GM18517 (cell line): Measurements from ENCODE around the gene ERRFI1.

Experiments
- ATAC-seq: cut with Tn5 transposase; IDR thresholded peaks from one replicate; pipeline ENCODE4 v1.9.1; 2021; ENCODE audit warnings: mild to moderate bottlenecking, moderate library complexity; ENCODE audit not compliant: unreplicated experiment

ERRFI1 gene

GRCh38 chr1:8020032-8020431 is 6.1 kb downstream of the ERRFI1 start:
- no peak for ATAC-seq

DNA sequence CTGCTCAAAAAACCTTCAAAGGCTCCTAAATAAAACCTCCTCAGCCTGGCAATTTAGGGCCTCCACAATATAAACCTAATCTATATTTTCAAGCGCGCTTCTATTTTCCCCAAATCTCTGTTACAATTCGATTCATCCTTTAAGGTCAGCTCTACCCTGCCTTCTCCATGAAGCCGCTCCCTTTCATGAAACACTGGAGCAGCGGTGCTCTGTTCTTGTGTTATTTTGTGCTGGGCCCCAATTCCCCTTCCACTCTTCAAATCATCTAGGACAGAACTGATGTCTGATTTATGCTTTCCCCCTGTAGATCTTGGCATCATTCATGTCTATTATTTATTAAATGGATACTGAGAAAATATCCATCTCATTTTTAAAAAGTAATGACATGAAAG is 6.9 kb downstream of the ERRFI1 start:
- ATAC-seq = no peak

- ATAC-seq = no peak
These were observed 7.4 kb downstream of the ERRFI1 start for GRCh38 chr1:8018492-8019228.

- no peak for ATAC-seq
These were observed 8.5 kb downstream of the ERRFI1 start for GRCh38 chr1:8017495-8018197.

GRCh38 chr1:8016895-8017241 is 9.2 kb downstream of the ERRFI1 start:
- no peak for ATAC-seq

DNA sequence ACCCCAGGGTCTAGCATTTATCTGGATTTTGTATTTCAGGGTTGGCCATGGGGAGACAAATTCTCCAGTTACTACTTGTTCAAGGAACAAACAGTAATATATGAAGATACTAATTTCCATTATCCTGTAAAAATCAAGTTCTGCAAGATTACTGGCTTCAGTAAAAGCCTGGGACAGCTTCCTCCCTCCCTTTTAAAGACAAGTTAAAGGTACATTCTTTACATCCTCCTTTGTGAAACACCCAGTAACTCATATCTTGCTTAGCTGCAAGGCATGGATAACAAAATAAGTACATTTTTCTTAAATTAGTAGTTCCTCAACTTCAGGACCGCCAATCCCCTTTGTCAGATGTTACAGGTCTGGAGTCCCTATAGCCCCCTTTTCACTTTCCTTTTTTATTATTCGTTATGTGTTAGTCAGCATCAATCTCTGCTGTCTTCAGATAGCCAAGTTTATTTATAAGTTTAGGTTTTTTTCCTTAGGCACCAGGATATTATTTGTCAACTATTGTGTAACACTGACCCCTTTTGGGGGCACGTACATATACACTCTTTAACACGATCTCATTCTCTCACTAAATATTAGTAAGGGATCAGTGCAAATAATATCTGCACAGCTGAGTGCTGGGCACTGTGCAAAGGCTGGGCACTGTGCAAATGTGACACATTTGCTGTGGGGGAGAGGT is 9.8 kb downstream of the ERRFI1 start:
- no peak for ATAC-seq

- no peak for ATAC-seq
These were observed 10.3 kb downstream of the ERRFI1 start for GRCh38 chr1:8015809-8016165.

- ATAC-seq = no peak
These were observed 10.9 kb downstream of the ERRFI1 start for GRCh38 chr1:8015036-8015808.

- no peak for ATAC-seq
These were observed 11.6 kb downstream of the ERRFI1 start for GRCh38 chr1:8014381-8014988.

DNA sequence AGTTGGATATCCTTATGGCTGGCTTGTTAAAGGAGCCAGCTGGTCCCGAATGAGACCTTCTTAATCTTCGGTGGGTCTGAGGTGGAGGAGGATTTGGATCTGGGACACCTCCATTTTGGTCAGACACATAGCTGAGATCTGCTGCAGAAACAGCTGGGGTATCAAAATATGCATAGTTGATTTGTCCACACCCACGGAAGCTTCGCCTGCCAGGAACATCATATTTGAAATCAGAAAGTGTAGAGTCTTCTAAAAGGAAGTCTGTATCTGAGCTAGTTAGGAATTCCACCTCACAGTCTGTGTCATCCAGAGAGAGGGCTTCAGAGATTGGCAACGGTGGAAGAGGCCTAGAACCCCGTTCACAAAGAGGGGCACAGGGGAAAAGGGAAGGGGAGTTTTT is 12.3 kb downstream of the ERRFI1 start:
- no peak for ATAC-seq

DNA sequence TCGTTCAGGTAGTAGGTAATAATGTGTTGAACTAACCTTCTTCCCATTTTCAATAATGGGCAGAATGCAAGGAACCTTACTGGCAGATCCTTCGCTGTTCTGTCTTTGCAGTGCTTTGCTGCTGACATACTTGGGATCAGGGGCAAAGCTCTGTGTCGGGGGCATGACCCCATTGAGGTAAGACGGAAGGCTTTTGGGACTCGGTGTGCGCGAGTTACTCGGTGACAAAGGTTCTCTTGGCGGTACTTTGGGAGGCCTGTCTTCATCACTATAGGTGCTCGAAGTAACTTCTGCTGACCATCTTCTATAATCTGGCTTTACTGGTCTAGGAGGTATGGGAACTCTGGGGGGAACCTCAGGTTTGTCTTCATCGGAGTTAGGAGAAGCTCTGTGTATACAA is 12.7 kb downstream of the ERRFI1 start:
- ATAC-seq = no peak

DNA sequence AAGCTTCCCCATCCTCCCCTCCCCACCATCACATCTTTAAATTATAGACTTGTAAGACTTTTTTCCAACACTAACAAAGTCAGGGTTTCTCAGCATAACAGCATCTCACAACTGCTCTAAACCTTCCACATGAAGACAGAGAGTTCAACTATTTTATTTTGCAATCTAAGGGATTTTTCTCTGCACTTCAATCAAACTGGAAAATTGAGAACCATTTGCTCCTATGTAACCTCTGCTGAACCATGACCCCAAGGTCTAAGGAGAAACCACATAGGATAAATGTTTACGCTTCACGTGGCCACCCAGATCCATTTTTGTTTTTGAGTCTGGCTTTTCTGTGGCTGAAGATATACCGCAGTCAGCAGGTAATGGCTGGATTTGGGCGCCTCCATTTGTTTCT is 13.2 kb downstream of the ERRFI1 start:
- ATAC-seq = no peak

GRCh38 chr1:8011923-8012858 is 13.9 kb downstream of the ERRFI1 start:
- no peak for ATAC-seq

GRCh38 chr1:8011016-8011415 is 15.1 kb downstream of the ERRFI1 start:
- no peak for ATAC-seq

DNA sequence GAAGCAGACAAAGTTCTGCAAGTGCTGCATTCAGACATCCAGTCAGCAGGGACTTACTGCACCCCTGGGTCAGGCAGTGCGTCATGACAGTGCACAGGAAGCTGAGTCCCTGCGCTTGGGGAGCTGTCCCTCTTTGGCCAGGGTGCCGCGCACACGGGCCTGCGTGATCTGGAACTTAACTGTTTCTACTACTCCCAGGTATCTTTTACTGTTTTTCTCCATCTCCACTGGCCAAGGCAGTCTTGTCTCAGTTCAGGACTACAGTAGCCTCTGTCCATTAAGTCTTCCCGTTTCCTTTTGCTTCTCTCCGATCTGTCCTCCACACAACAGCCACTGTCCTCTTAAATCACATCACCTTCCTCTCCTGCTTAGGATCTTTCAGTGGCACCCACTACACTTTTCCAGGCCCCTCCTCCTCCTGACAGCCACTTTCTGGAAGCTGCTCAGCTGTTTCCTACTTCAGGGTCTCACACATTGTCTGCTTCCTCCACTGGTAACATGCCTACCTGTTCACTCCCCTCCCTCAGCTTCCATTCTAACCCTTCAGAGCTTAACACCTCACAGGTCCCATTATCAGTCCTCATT is 15.9 kb downstream of the ERRFI1 start:
- ATAC-seq = no peak

DNA sequence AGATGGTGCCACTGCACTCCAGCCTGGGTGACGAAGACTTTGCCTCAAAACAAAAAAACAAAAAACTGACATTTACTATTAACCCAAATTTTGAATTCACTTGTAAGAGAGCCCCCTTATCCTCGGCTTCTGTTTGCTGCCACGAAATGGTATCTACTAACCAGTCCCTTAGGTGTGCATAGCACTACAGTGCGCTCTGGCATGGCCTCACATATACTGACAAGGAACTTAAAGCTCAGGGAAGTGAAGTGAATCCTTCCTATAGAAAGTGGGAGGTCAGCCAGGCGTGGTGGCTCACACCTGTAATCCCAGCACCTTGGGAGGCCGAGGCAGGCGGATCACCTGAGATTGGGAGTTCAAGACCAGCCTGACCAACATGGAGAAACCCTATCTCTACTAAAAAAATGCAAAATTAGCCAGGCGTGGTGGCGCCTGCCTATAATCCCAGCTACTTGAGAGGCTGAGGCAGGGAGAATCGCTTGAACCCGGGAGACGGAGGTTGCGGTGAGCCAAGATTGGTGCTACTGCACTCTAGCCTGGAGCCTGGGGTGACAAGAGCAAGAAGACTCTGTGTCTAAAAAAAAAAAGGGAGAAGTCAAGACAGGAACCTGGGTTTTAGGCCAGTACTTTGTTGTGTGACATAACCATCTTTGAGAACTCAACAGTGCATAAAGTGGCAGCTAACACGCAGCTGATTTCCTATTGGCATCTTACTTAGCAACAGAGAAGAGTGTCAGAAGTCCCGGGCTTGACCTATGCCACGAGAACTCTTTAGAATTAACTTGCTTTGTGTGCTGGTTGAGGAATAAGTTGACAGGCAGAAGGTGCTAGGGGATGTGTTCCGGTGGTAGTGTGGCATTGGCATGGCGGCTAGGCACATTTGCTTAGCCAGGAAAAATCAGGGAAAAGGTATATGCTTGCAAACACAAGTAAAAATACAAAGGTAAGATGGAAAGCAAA is 16.8 kb downstream of the ERRFI1 start:
- no peak for ATAC-seq

GRCh38 chr1:8006037-8006963 is 19.8 kb downstream of the ERRFI1 start:
- ATAC-seq = no peak
